GM21526 (cell line): Measurements from ENCODE around the gene USPL1.

Source experiments
- ATAC-seq: cut with Tn5 transposase; IDR thresholded peaks from one replicate; pipeline ENCODE4 v1.9.1; 2021; ENCODE audit warnings: moderate library complexity; ENCODE audit not compliant: unreplicated experiment, low FRiP score

The USPL1 gene

DNA sequence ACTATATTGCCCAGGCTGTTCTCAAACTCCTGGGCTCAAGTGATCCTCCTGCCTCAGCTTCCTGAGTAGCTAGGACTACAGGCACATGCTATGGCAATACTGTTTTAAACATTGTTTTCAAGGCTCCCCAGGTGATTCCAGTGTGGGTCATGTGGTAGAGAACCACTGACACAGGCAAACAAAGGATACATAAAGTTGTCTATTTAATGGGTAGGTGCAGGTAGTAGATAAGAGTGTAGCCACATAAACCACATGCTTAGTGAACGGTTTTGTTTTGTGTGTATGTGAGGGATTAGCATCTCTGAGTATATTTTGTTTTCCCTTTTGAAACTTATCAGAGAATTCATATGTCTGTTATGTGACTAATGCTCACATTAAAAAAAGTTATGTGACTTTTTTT lies 36.7 kb downstream of the USPL1 start:
- ATAC-seq, result no peak

DNA sequence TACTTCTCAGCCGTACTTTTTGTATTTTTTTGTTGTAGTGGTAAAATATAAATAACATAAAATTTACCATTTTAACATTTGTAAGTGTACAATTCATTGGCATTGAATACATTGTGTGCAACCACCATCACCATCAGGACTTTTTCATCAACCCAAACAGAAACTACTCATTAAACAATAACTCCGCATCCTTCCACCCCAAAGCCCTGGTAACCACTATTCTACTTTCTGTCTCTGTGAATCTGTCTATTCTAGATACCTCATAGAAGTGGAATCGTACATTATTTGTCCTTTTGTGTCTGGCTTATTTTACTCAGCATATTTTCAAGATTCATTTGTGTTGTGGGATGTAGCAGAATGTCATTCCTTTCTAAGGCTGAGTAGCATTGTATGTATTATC lies 38.5 kb downstream of the USPL1 start:
- ATAC-seq, result no peak

- no peak for ATAC-seq
These were observed 42.3 kb downstream of the USPL1 start for GRCh38 chr13:30659980-30660379.

DNA sequence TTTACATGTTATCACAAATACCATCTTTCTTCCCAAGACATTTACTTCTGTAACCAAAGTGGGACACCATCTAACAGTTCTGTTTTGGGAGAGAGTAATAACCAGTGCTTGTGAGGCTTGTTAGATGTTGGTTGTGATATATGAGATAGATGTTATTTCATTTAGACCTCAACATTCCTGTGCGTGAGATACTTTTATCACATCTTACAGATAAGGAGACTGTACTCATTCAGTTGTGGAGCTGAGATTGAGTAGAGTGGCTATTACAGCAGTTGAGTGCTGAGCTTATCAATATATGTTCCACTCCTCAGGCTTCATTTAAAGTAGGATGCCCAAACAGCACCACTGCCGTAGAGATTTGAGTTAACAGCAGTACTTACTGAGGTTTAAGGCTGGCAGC lies 43.1 kb downstream of the USPL1 start:
- ATAC-seq, result no peak

GRCh38 chr13:30664689-30665275 lies 47.1 kb downstream of the USPL1 start:
- no peak for ATAC-seq

DNA sequence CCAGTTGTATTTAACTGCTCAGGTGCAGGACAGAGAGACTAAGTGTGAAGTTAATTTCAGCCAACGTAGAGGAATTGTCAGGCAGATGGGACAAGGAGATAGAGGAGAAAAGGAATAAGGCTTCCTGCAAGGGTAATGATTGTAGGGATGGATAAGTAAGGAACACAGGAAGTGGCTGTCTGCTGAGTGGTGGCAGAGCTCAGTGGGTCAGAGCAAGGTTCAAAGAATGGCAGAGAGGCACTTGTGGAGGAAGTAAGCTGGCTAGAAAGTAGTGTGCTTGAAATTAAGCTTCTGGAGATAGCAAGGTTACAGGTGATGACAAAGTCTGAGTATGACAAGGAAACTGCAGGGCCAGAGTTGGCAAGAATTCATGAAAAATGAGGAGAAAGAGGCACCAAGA lies 47.9 kb downstream of the USPL1 start:
- ATAC-seq, result no peak

DNA sequence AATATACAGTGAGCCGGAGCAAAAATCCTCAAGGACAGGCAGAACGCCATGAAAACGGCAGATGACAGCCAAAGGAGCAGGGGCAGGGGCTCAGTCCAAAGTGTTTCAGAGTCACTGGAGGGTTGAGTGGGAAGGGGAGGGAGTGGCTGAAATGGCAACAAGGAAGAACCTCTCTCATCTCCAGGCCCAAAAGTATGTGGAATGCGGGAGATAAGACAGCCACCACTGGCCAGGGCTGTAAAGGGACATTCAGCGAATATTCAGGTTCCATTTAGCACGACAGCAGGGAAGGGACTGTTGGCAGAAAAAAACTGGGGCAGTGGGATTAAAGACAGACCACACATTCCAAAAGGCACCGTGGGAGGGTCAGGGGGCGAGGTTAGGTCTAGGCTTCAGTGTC lies 48.4 kb downstream of the USPL1 start:
- ATAC-seq, result no peak

GRCh38 chr13:30667014-30667413 lies 49.3 kb downstream of the USPL1 start:
- no peak for ATAC-seq

GRCh38 chr13:30668312-30668711 lies 50.6 kb downstream of the USPL1 start:
- ATAC-seq, result no peak

- no peak for ATAC-seq
These were observed 53.6 kb downstream of the USPL1 start for GRCh38 chr13:30671271-30671815.

DNA sequence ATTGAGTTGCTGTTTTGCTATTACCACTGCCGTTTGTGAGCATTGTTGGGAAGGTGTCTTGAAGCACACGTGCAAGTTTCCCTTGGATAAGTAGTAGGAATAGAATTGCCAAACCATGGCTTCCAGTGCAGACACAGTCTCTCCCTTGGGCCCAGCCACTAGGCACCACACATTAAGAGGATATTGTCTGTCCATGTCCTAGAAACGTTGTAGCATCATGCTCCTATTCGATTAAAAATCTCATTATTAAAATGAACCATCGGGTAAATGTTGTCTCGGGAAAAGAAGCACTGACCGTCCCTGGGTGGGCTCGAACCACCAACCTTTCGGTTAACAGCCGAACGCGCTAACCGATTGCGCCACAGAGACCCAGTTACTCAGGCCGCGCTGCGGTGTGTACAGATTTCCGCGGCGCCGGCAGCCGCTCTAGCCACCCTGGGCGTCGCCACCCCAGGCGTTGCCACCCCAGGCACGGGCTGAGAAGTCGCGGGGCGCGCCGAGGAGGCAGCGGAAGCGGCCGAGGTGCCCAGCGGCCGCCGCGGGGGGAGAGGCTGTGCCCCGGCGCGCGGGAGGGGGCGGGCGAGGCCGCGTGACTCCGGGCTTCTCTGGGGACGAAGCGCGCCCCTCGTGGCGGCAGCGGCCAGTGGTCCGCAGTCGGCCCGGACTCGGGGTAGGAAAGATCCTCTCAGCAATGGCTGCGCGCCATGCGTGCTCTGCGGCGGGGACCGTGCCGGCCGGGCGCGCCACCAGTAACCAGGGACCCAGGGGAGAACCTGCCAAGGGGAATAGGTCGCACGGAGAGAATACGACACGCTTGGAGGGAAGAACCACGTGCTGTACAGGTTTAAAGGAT lies 56.2 kb downstream of the USPL1 start:
- peak; percentile 84 for ATAC-seq

DNA sequence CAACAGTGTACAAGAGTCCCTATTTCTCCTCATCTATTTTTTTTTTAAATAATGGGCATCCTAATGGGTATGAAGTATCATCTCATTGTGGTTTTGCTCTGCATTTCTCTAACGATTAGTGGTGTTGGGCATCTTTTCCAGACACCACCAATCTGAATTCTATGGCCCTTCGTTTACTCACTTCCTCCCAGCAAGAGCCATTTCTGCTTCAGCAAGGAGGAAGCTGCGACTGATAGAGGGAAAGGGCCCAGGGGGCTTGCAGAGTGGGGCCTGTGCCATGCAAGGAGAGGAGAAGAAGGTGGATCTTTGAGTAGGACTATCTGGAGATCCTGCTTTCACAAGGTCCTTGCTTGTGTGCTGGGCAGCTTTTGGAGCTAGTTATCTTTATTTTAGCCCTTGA lies 58.0 kb downstream of the USPL1 start:
- no peak for ATAC-seq

GRCh38 chr13:30676672-30677071 lies 59.0 kb downstream of the USPL1 start:
- no peak for ATAC-seq

DNA sequence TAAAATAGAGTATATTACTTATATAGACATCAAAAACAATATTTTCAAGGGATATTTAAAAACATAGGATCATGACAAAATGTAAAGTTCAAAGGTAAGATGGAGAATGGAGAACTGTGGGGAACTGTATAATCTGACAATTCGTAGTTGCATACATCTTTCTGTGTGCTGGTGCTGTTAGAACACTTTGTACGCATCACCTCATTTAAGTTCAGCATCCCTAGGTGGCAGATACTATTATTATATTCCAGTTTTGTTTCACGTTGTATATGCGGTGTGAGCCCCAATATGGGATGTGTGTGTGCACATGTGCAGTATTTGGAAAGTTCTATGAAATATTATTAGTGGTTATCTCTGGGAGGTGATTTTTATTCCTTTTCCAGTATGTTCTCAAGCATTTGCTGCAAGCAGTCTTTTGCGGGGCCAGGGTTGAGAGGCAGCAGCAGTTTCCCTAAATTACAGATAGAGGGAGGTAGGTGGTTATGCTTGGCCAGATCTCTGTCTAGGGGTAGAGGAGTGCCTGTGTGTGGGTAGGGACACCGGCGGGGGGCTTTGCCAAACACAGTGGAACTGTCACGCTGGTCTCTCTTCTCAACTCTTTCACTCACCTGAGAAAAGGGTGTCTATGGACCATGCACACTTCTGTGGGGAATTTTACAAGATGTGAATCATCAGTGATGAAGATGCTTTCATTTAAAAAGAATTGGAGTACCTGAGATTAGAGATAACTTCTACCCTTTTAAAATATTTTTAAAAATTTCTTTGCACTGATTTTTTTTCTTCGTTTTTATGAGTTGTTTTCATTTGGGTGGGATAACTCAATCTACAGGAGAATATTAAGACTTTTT lies 62.0 kb downstream of the USPL1 start:
- ATAC-seq, result peak; percentile 65

GRCh38 chr13:30681843-30682242 lies 64.1 kb downstream of the USPL1 start:
- ATAC-seq, result no peak

DNA sequence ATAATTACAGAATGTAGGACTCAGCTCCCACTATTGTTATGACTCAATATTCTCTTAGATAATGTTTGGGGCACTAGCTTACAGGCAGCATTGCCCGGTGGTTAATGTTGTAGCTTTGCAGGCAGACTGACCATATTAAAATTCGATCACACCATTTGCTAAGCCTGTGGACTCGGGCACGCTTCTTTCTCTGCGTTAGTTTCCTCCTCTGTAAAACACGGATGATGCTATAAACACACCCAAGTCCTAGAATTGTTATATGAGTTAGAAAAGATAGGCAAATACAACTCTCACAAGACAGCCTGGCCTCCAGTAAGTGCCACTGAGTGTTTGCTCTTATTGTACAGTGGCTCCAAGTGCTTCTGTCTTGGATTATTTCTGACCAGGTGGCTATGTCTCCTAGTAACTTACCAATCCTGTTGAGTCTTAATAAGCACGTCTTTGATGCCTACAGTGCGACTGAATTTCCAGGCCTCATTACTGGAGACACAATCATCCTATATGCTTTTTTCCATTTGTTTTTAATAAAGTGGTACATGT lies 67.7 kb downstream of the USPL1 start:
- ATAC-seq, result no peak

DNA sequence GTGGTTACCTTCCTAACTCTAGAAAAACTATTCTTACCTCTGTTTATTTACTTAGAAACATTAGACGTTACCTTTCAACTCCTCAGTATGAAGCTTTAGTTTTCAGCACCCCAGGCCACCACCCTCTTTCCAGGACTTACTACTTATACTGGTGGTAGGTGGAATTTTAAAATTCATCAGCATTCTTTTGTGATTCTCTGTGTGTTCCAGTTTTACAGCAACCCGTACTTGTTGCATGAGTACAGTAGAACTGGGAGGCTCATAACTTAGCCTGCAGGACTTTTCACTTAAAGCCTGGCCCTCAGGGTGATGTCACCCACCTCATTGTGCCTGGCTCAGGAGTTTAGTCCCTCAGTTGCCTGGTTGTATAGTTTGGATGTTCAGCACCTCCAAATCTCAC lies 68.3 kb downstream of the USPL1 start:
- ATAC-seq, result no peak

- ATAC-seq, result no peak
These were observed 69.9 kb downstream of the USPL1 start for GRCh38 chr13:30687601-30688000.

- ATAC-seq, result no peak
These were observed 72.0 kb downstream of the USPL1 start for GRCh38 chr13:30689752-30690151.

DNA sequence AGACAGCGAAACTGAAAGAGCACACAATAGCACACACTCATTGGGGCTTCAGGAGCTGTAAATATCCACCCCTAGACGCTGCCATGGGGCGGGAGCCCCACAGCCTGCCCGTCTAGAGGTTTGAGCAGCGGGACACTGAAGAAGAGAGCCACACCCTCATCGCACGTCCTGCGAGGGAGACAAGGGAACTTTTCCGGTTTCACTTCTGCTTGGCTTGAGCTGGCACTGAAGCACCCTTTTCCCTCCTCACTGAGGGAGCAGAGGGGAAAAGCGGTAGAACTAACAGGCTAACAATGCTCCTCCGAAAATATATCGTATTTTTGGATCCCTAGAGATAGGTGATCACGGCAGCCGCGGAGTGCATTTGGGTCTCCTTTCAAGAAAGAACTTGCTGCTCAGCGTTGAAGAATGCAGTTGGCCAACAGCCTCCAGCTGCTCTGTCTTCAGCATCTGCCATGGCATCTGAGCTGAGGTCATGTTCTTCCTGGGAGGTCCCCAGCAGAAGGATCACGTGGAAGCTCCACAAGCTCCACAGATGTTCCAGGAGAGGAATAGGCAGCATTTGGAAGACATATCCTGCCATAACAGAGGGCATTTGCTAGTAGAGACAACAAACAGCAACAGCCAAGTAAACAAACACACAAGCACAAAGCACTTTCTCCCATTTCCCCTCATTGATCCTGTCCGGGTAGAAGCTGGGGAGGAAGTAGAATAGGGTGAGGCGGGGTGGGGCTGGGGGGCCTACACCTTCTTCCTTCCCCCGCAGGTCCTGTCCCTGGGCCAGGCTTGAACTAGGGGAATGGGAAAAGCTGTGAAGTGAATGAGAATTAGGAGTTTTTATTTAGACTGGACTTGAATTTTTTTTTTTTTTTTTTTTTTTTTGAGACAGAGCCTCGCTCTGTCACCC lies 72.8 kb downstream of the USPL1 start:
- no peak for ATAC-seq
